ENCODE results near the gene CASP7. TPM values are rescaled to one million over a fixed set of nuclear protein-coding genes. Genes with fewer than 3 reads are reported as not detected.
"Not testable (repeated sequence)": the region's sequence is repeated elsewhere in the genome, so short reads cannot be mapped to it uniquely, and the experiment has no call there.

Gene CASP7
- total RNA-seq, 4 donors from 2014 or later, result 18.6 to 34.0 (median 26.3) TPM

- TF ChIP-seq CTCF (IDR thresholded peaks at IDR 0.05), result no peak
- ATAC-seq (ENCODE audit: low FRiP score), result no peak
- no peak for DNase-seq (ENCODE audit: low spot score)
These were observed 27.8 kb upstream of the CASP7 start for GRCh38 chr10:113651898-113652297.

GRCh38 chr10:113652456-113652855, 27.3 kb upstream of the CASP7 start:
- not testable (repeated sequence) for ATAC-seq (ENCODE audit: low FRiP score); DNase-seq (ENCODE audit: low spot score)

- TF ChIP-seq CTCF (IDR thresholded peaks at IDR 0.05), result no peak
- no peak for DNase-seq (ENCODE audit: low spot score)
- no peak for ATAC-seq (ENCODE audit: low FRiP score)
These were observed 22.8 kb upstream of the CASP7 start for GRCh38 chr10:113656896-113657295.

GRCh38 chr10:113657544-113657943, 22.2 kb upstream of the CASP7 start:
- ATAC-seq (ENCODE audit: low FRiP score), result no peak
- no peak for TF ChIP-seq CTCF (IDR thresholded peaks at IDR 0.05)
- no peak for DNase-seq (ENCODE audit: low spot score)

- TF ChIP-seq CTCF (IDR thresholded peaks at IDR 0.05), result no peak
- no peak for DNase-seq (ENCODE audit: low spot score)
- no peak for ATAC-seq (ENCODE audit: low FRiP score)
These were observed 18.4 kb upstream of the CASP7 start for GRCh38 chr10:113661332-113661731.

GRCh38 chr10:113663142-113663541, 16.6 kb upstream of the CASP7 start:
- no peak for ATAC-seq (ENCODE audit: low FRiP score)

GRCh38 chr10:113663908-113664307, 15.8 kb upstream of the CASP7 start, which contains the start of gene NRAP:
NRAP (minus strand) TSS chr10:113664041; CDS start chr10:113663882, 159 bp downstream.
- DNase-seq (ENCODE audit: low spot score), result no peak
- no peak for TF ChIP-seq CTCF (IDR thresholded peaks at IDR 0.05)
- ATAC-seq (ENCODE audit: low FRiP score), result no peak

More at GRCh38 chr10:113663142-113663541, 16.6 kb upstream of the CASP7 start:
- no peak for TF ChIP-seq CTCF (IDR thresholded peaks at IDR 0.05)
- no peak for DNase-seq (ENCODE audit: low spot score)

- no peak for DNase-seq (ENCODE audit: low spot score)
- TF ChIP-seq CTCF (IDR thresholded peaks at IDR 0.05), result no peak
- ATAC-seq (ENCODE audit: low FRiP score), result no peak
These were observed 14.4 kb upstream of the CASP7 start for GRCh38 chr10:113665352-113665751.
